ENCODE measurements around the gene UNC13D.
"Not testable (repeated sequence)": the region's sequence is repeated elsewhere in the genome, so short reads cannot be mapped to it uniquely, and the experiment has no call there.

The UNC13D gene

GRCh38 chr17:75873587-75874322 lies 29.6 kb upstream of the UNC13D start:
- TF ChIP-seq, protein P1, sequence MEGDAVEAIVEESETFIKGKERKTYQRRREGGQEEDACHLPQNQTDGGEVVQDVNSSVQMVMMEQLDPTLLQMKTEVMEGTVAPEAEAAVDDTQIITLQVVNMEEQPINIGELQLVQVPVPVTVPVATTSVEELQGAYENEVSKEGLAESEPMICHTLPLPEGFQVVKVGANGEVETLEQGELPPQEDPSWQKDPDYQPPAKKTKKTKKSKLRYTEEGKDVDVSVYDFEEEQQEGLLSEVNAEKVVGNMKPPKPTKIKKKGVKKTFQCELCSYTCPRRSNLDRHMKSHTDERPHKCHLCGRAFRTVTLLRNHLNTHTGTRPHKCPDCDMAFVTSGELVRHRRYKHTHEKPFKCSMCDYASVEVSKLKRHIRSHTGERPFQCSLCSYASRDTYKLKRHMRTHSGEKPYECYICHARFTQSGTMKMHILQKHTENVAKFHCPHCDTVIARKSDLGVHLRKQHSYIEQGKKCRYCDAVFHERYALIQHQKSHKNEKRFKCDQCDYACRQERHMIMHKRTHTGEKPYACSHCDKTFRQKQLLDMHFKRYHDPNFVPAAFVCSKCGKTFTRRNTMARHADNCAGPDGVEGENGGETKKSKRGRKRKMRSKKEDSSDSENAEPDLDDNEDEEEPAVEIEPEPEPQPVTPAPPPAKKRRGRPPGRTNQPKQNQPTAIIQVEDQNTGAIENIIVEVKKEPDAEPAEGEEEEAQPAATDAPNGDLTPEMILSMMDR (IDR thresholded peaks at IDR 0.05; ENCODE audit: control insufficient read depth, insufficient read depth, low read depth, low read length, missing control alignments): no peak

GRCh38 chr17:75872434-75873351 lies 28.5 kb upstream of the UNC13D start:
- H3K4me3 ChIP-seq (ENCODE audit: control insufficient read depth, low read depth, low read length): no peak overlapping the region
- DNase-seq (ENCODE audit: low read depth): no peak
- TF ChIP-seq, protein P1 (IDR thresholded peaks at IDR 0.05; ENCODE audit: control insufficient read depth, insufficient read depth, low read depth, low read length, missing control alignments): no peak

More at GRCh38 chr17:75873587-75874322, 29.6 kb upstream of the UNC13D start:
- DNase-seq (ENCODE audit: low read depth): no peak
- no peak overlapping the region for H3K4me3 ChIP-seq (ENCODE audit: control insufficient read depth, low read depth, low read length)

GRCh38 chr17:75870228-75870627 lies 26.0 kb upstream of the UNC13D start:
- DNase-seq (ENCODE audit: low read depth); H3K4me3 ChIP-seq (ENCODE audit: control insufficient read depth, low read depth, low read length): not testable (repeated sequence)

- H3K4me3 ChIP-seq (ENCODE audit: control insufficient read depth, low read depth, low read length): no peak overlapping the region
- TF ChIP-seq, protein P1 (IDR thresholded peaks at IDR 0.05; ENCODE audit: control insufficient read depth, insufficient read depth, low read depth, low read length, missing control alignments): no peak
- no peak for DNase-seq (ENCODE audit: low read depth)
Measured at GRCh38 chr17:75869282-75870141, 25.3 kb upstream of the UNC13D start.

- H3K4me3 ChIP-seq (ENCODE audit: control insufficient read depth, low read depth, low read length); DNase-seq (ENCODE audit: low read depth): not testable (repeated sequence)
Measured at GRCh38 chr17:75868730-75869281, 24.6 kb upstream of the UNC13D start.

GRCh38 chr17:75865404-75866188 lies 21.4 kb upstream of the UNC13D start:
- not testable (repeated sequence) for DNase-seq (ENCODE audit: low read depth); H3K4me3 ChIP-seq (ENCODE audit: control insufficient read depth, low read depth, low read length)

GRCh38 chr17:75864887-75865286 lies 20.7 kb upstream of the UNC13D start:
- not testable (repeated sequence) for DNase-seq (ENCODE audit: low read depth); H3K4me3 ChIP-seq (ENCODE audit: control insufficient read depth, low read depth, low read length)

GRCh38 chr17:75864448-75864871 lies 20.3 kb upstream of the UNC13D start:
- no peak for DNase-seq (ENCODE audit: low read depth)
- TF ChIP-seq, protein P1 (IDR thresholded peaks at IDR 0.05; ENCODE audit: control insufficient read depth, insufficient read depth, low read depth, low read length, missing control alignments): no peak
- no peak overlapping the region for H3K4me3 ChIP-seq (ENCODE audit: control insufficient read depth, low read depth, low read length)

All from AG09309 (cell line).